ENCODE results near the gene UPK3B. TPM values are rescaled to one million over a fixed set of nuclear protein-coding genes. Genes with fewer than 3 reads are reported as not detected.
"Not testable (repeated sequence)": the region's sequence is repeated elsewhere in the genome, so short reads cannot be mapped to it uniquely, and the experiment has no call there.

Gene UPK3B
- total RNA-seq: 0.15 TPM in 1 of 2 replicates, not detected in the other

DNA sequence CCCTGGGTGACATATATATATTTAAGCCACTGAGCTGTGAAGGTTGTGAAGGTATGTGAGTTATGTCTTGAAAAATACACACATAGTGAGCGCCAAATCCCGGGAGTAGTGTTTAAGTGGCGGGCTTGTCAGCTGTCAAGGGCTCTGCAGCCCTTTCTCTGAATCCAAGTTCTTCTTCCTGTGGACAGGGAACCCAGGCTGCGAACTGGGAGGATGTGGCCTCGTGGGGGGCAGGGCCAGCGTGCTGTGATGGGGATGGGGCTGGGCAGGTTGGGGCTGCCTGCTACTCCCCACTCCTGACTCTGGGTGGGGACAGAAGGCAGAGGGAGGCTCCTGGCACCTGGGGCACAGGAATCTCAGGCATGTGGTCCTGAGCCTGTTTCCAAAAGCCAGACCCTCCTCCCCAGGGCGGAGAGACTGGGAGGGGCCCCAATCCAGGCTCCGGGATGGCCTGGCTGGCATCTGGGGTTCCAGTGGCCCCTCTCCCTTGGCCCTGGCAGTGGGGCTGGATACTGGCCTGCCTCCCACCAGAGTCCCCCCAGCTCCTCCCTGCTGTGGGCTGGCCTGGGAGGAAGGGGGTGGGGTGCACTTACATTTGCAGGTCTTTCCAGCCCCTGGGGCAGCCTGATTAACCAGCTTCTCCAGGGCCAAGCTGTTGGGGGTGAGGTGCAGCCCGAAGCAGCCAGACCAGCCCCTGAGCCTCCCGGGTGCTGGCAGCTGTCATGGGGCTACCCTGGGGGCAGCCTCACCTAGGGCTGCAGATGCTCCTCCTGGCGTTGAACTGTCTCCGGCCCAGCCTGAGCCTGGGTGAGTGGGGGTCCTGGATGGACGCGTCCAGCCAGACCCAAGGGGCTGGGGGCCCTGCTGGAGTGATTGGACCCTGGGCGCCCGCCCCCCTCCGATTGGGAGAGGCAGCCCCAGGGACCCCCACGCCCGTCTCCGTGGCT is at the start of gene UPK3B:
TSS of gene UPK3B (plus strand) at position 622 of the 947 bp plus-strand sequence. CDS start at position 723, 101 bp downstream.
- peak; percentile 9 for DNase-seq (ENCODE audit: low read depth)

DNA sequence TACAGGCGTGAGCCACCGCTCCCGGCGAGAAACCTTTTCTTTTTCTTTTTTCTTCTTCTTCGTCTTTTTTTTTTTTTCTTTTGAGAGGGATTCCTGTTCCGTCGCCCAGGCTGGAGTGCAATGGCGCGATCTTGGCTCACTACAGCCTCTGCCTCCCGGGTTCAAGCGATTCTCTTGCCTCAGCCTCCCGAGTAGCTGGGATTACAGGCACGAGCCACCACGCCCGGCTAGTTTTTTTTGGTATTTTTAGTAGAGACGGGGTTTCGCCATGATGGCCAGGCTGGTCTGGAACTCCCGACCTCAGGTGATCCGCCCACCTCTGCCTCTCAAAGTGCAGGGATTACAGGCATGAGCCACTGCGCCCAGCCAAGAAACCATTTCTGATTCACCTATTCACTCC is 49.6 kb upstream of the UPK3B start:
- DNase-seq (ENCODE audit: low read depth): not testable (repeated sequence)

DNA sequence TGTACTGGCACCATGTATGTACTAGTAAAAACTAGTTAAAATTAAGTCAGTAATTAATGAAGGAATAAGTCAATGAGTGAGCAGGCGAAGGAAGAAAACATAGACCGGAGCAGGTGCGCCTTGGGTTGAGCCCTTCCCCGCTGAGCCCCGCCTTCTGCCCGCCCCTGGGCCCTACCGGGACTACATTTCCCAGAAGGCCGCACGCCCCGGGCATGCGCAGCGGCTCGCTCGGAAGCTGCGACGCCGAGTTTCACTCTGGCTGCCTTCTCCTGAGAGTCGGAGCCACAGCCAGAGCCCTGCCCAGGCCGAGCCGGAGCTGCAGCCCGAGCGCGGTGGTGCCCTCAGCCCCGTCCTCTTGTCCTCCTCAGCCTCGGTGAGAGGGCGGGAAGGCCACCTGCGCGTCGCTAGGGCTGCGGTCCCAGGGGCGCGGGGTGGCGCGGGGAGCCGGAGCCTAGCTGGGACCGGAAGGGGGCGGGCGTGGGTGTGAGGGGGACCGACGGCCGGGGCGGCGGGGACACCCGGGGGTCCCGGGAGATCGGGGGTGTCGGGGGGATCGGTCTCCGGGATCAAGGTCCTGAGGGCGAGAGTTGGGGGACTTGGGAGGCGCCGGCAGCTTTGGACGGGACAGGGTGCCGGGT is 48.8 kb upstream of the UPK3B start, which contains the start of gene DTX2:
TSS of gene DTX2 (plus strand) at position 246 of the 638 bp plus-strand sequence. CDS start 18,801 bp downstream, outside the sequence.
- DNase-seq (ENCODE audit: low read depth): not testable (repeated sequence)

DNA sequence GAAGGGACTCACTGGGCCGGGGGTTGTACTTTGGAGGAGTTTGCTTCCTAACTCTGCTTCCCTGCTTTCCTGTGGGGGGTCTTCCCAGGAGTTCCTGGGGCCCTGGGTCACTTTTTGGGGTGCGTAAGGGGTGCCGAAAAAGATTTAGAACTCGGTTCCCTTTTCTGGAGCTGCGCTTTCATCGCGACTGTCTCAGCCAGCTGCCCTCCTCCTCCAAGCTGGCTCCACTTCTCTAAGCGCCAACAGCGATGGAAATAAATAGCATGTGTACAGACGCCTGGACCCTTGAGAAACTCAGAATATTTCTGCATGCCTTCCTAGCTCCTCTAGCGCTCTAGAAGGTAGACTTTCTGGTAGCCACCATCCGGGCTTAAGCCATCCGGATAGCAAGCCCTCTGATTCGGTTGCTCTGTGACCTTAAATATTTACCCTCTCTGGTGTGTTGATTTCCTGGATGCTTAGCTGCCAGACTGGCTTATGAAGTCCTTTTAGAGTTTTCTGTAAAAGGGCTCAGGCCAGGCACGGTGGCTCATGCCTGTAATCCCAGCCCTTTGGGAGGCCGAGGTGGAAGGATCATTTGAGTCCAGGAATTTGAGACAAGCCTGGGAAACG is 48.0 kb upstream of the UPK3B start:
- DNase-seq (ENCODE audit: low read depth): not testable (repeated sequence)

DNA sequence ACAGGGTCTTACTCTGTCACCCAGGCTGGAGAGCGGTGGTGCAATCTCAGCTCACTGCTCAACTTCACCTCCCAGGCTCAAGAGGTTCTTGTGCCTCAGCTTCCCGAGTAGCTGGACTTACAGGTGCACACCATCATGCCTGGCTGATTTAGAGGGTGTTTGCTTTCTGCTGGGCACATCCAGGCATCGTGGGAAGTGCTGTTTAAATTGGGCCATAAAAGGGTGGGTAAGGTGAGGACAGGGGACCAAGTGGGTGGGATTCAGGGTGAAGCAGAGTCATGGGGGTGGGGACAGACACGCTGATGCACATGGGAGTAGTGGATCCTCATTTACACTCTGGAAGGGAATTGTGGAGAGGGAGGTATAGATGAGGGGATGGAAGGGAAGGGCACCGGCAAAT is 45.4 kb upstream of the UPK3B start:
- not testable (repeated sequence) for DNase-seq (ENCODE audit: low read depth)

DNA sequence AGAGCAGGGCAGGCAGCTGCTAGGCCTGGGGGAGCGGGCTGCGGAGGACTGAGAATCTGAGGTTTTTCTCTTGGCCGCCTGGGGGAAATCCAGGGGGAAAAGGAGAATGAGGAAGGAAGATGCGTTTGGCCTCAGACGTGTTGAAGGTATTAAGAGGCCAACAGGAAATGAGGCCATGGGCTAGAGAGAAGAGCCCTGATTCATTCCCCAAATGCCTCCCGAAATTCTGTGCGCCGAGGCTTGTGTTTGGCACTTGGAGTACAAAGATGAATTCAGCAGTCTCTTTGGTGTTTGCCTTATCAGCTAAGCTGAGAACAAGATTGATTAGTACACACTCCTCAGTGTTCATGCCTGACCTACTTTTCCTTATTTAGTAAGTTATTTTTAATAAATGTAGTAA is 44.4 kb upstream of the UPK3B start:
- not testable (repeated sequence) for DNase-seq (ENCODE audit: low read depth)

DNA sequence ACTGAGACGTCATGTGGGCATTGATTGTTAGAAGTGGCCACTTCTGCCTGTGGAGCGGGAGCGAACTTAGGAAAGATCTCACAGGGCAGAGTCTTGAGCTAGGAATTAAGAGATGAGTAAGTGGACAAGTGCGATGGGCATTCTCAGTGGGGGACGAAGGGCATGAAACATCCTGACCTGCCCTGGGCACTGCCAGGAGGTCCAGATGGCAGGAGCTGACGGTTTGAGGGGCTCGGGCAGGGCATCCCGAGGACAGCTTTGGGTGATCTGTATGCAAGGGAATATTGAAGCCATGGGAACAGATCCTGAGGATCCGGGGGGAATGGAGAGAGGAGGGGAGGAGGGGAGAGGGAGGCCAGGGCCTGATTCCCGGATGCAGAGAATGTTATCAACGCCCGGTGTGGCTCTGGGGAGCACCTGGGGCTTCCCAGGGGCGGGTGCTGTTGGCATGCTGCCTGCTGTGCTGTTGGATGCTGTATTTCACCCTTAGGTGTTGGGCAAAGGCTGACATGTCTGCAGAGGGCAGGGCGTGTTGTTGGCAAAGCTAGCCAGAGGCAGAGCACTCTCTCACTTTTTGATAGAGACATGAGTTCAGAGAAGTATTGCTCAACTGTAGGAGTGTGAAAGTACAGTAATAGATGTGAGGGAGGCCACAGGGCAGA is 42.5 kb upstream of the UPK3B start:
- DNase-seq (ENCODE audit: low read depth): peak; percentile 2

DNA sequence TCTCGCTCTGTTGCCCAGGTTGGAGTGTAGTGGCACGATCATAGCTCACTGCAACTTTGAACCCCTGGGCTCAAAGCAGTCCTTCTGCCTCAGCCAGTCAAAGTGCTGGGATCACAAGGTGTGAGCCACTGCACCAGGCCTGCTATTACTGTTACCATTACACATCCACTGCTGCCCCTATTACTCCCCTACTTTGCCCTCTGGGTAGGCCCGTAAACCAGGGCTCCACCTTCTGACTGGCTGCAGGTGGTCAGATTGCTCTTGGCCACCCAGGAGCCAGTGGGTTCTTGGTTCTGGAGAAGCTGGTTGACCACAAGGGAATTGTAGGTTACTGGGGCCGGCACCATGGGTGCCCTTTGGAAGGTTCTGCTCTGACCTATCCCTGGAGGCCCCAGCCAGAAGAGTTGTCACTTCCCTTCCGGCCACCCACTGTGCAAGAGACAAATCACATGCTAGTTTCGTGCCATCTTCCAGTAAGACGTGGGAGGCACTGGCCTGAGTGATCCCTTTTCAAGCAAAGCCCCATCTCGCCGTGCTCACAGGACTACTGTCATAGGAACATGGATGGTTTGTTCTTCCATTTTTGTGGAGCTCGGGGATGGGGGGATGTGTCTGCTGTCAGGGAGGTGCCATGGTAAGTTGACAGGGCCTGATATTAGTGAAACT is 38.7 kb upstream of the UPK3B start:
- not testable (repeated sequence) for DNase-seq (ENCODE audit: low read depth)

DNA sequence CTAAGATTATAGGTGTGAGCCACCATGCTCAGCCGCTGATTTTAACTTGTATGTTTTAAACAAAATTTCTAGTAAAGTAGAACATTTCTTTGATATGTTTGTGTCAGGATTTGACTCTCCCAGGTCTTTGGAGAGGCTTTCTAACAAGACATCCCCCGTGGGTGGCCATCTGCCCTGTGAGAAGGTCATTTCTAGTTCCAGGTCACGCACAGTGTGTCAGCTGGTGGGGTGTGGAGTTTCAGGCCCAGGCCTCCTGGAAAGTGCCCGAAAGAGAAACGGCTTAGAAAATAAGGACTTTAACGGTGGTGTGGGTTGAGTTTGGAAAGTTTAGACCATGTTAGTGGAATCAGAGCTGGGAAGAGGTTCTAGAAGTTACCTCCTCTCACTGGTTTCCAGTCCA is 37.3 kb upstream of the UPK3B start:
- not testable (repeated sequence) for DNase-seq (ENCODE audit: low read depth)

DNA sequence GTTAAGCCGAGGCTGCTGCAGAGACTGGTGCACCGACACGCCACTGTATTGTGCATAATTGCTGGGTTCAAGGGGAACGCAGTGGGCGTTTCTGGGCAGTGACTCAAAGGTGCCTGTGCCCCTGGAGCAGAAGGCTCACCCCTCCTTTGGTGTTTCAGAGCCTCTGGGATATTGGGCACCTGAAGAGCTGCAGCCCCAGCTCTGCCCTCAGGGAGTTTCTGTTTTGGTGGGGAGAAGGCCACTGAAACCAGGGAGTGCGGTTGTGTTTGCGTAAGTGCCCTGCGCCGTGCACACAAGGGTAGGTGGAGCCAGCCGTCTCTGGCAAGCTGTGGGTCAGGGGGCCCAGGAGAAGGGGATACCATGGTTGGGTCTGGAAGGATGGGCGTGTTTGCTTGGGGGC is 34.1 kb upstream of the UPK3B start:
- DNase-seq (ENCODE audit: low read depth): not testable (repeated sequence)

DNA sequence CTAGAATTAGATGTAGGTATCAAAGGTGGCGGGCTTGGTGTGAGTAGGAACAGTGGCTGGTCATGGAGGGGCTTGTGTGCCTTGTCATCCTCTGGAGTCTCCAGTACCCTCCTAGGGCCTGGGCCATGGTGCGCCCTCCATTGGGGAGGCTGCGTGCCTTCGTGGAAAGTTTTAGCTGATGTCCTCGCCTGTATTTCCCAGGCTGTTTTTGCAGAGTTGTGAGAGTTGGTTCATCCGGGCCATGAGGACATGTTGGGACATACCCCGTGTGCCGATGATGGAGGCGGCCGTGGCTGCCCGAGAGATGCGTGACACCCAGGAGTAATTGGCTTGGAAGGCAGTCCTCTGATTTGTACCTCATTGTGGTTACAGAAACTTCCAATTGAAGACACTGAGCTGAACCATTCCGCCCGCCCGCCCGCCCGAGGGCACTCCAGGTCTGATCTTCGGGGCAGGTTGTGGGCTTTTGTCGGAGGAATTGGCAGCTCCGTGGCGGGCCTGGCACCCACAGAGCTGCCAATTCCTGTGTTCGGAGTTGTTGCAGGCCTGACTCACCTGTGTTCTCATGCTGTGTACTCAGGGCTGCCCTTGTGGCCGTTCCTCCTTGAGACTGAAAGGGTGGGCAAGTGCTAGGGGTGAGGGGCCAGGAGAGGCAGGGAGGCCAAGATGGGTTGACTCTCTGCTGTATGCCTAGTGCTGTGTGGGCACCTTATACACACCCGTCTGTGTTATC is 33.4 kb upstream of the UPK3B start:
- DNase-seq (ENCODE audit: low read depth): not testable (repeated sequence)

DNA sequence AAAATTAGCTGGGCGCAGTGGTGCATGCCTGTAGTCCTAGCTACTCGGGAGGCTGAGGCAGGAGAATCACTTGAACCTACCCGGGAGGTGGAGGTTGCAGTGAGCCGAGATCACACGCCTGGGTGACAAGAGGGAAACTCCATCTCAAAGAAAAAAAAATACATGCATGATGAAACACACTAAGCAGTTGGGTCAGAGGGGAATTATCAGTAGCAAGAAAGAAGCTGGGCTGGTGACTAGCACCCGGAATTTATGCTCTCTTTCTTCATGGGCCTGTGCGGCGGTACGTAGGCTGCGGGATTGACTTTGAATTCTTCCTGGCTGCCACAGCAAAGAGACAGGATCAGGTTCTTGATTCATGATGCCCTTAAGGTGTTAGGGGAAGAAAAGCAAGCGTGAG is 30.7 kb upstream of the UPK3B start:
- not testable (repeated sequence) for DNase-seq (ENCODE audit: low read depth)

DNA sequence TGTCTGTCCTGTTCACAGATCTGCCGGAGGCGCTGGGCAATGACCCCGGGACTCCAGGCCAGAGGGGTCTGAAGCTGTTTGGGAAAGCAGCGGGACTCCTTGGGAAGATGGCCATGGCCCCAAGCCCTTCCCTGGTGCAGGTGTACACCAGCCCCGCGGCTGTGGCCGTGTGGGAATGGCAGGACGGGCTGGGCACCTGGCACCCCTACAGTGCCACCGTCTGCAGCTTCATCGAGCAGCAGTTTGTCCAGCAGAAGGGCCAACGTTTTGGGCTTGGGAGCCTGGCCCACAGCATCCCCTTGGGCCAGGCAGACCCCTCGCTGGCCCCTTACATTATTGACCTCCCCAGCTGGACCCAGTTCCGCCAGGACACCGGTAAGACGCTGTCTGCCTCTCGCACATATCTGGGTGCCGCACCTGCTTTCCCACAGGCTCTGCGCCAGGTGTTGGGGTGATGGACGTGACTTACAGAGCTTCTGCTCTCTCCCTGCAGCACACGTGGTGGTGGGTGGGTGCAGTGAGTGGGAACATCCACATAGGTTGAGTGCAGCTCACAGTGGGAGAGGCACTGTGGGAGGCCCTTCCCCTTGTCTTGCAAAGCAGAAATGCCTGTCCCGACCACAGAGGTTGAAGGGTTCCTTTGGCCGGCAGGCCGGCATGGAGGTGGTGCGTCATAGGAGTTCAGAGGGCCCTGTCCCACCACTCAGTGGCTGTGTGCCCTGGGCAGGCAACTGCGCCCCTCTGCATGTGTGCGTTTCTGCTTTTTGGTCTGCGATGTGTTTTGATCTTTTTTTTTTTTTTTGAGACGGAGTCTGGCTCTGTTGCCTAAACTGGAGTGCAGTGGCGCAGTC is 29.7 kb upstream of the UPK3B start:
- DNase-seq (ENCODE audit: low read depth): not testable (repeated sequence)

DNA sequence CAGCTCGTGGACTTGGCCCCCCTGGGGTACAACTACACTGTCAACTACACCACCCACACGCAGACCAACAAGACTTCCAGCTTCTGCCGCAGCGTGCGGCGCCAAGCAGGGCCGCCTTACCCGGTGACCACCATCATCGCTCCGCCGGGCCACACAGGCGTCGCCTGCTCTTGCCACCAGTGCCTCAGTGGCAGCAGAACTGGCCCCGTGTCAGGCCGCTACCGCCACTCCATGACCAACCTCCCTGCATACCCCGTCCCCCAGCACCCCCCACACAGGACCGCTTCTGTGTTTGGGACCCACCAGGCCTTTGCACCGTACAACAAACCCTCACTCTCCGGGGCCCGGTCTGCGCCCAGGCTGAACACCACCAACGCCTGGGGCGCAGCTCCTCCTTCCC is 27.7 kb upstream of the UPK3B start:
- DNase-seq (ENCODE audit: low read depth): not testable (repeated sequence)

DNA sequence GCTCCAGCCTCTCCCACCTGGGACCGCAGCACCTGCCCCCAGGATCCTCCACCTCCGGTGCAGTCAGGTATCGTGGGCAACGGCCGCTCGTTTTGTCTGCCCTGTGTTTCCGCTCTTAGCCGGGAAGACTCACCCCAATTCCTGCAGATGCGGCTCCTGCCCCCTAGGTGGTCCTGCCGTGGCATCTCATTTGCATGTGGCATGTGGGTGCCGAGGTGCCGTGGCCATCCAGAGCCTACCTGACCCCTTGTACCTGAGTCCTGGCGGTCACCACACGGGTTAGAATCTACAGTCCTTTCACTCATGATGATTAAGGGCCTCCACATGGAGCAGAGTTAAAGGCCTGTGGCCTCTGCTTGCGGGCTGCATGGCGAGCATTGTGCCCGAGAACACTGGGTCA is 27.3 kb upstream of the UPK3B start:
- DNase-seq (ENCODE audit: low read depth): not testable (repeated sequence)

DNA sequence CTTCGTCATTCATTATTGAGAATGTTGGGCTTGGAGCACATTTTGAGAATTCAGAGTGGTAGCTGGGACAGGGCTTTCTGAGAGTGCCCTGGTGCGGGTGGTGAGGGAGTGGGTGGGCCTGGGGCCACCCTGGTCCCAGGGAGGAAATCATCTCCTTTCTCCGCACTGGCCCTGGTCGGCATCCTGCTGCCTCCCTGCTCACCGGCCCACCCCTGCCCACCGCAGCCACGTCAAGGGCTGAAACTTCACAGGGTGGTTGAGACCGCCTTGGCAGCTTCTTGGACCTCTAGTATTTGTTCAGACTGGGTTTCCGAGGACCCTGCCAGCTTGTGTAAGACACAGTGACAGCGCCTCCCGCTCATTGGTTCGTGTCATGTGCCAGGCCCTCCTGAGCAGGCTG is 25.9 kb upstream of the UPK3B start:
- not testable (repeated sequence) for DNase-seq (ENCODE audit: low read depth)

DNA sequence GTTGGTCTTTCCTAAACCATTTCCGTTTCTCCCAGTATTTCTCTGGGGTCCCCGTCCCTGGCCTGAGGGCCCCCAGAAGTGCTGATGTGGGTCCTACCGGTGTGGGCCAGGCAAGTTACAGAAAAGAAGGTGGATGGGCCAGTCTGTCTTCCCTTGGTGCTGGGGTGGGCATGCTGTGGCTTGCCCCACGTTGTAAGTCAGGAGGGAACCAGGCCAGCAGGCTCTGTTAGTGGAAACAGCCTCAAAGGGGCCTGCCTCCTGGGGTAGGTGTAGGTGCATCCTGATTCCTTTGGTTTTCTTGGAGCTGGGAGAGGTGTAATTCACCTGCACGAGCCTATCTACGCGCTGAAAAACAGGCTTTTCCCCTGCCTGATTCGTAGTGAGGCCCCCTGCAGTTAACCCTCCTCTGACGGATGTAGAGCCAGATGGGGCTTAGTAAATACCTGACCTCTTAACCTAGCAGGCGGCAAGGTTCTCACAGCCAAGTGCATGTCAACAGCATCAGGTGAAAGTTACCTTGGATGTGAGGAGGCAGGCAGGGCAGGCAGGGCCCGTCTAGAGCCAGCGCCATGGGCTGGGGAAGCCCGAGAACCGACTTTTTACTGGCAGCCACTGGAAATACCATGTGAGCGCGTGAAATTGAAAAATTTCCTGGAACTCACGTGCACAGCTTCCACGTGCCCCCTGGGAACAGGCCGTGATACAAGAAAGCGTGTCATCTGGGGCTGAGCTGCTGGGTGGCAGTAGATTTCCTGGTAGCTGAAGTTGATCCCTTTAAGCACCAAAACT is 24.3 kb upstream of the UPK3B start:
- not testable (repeated sequence) for DNase-seq (ENCODE audit: low read depth)

DNA sequence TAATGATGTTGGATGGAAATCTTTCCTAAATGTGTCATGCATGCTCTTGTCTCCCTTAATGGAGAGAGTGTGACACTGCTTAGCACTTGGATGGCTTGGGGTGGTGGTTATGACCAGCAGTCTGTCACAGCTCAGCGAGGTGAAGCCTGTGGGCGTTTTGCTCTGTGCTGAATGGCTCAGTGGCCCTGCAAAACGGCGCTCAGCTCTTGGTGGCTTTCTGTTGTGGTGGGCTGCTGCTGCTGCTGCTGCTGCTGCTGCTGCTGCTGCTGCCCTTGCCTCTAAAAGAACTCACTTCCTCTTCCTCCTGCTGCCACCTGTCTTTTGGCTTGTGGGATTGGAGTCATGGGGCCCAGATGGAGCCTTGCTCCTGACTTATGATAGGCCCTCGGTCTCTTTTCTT is 23.7 kb upstream of the UPK3B start:
- DNase-seq (ENCODE audit: low read depth): not testable (repeated sequence)

DNA sequence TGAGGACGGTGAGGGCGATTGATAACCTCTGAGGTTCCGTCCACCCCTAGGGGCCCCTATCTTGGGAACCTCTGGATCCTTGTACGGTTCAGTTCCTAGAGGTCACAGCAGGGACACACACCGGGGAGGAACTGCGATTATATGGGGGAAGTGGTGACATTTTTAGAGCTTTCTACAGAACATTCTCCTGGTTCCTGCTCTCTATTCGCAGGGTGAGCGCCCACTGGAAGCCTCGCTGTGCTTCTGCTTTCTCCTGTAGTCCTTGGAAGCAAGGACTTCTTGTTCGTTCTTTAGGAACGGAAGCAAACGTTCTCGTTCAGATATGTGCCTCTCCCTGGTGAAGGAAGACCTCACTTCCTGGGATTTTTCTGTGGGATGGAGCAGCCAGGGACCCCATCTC is 22.4 kb upstream of the UPK3B start:
- not testable (repeated sequence) for DNase-seq (ENCODE audit: low read depth)
